Measurements from ENCODE around the gene DRD1.

The DRD1 gene

DNA sequence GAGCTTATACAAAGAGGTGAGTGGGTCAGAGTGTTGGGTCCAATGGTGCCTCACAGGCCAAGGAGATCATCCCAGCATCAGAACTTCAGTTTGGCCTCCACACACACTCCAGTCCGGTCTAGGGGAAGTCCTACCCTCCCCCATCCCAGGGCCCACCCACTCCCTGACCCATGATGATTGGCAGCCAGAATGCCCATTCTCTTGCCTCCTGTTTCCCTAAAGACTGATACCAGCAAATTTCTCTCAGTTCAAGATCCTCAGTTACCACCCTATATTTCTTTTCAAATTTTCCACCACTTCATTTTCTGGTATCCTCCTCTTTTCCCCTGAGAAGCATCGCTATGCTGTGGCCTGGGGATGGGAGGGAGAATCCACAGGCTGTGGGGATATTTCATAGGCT, 21.9 kb downstream of the DRD1 start:
- no peak for ATAC-seq
- TF ChIP-seq, protein P1, sequence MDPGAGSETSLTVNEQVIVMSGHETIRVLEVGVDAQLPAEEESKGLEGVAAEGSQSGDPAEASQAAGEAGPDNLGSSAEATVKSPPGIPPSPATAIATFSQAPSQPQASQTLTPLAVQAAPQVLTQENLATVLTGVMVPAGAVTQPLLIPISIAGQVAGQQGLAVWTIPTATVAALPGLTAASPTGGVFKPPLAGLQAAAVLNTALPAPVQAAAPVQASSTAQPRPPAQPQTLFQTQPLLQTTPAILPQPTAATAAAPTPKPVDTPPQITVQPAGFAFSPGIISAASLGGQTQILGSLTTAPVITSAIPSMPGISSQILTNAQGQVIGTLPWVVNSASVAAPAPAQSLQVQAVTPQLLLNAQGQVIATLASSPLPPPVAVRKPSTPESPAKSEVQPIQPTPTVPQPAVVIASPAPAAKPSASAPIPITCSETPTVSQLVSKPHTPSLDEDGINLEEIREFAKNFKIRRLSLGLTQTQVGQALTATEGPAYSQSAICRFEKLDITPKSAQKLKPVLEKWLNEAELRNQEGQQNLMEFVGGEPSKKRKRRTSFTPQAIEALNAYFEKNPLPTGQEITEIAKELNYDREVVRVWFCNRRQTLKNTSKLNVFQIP (CRISPR knock-in tag; IDR thresholded peaks at IDR 0.05; ENCODE audit: borderline replicate concordance, low read depth), result no peak
- no peak for TF ChIP-seq GLIS3 (CRISPR knock-in tag; IDR thresholded peaks at IDR 0.05)
- no peak for TF ChIP-seq ZNF8 (CRISPR knock-in tag; IDR thresholded peaks at IDR 0.05)
- TF ChIP-seq PPARA (CRISPR knock-in tag; IDR thresholded peaks at IDR 0.05; ENCODE audit: borderline replicate concordance), result no peak
- TF ChIP-seq ISL1 (CRISPR knock-in tag; IDR thresholded peaks at IDR 0.05), result no peak
- no peak for TF ChIP-seq SNAI2 (CRISPR knock-in tag; IDR thresholded peaks at IDR 0.05)
- TF ChIP-seq, protein P2, sequence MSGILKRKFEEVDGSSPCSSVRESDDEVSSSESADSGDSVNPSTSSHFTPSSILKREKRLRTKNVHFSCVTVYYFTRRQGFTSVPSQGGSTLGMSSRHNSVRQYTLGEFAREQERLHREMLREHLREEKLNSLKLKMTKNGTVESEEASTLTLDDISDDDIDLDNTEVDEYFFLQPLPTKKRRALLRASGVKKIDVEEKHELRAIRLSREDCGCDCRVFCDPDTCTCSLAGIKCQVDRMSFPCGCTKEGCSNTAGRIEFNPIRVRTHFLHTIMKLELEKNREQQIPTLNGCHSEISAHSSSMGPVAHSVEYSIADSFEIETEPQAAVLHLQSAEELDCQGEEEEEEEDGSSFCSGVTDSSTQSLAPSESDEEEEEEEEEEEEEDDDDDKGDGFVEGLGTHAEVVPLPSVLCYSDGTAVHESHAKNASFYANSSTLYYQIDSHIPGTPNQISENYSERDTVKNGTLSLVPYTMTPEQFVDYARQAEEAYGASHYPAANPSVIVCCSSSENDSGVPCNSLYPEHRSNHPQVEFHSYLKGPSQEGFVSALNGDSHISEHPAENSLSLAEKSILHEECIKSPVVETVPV (CRISPR knock-in tag; IDR thresholded peaks at IDR 0.05), result no peak
- TF ChIP-seq ZC3H10 (CRISPR knock-in tag; IDR thresholded peaks at IDR 0.05), result no peak
- no peak for TF ChIP-seq RARB (CRISPR knock-in tag; IDR thresholded peaks at IDR 0.05)
- no peak for TF ChIP-seq TOX (CRISPR knock-in tag; IDR thresholded peaks at IDR 0.05; ENCODE audit: borderline replicate concordance)
- TF ChIP-seq ZFP30 (CRISPR knock-in tag; IDR thresholded peaks at IDR 0.05), result no peak
- no peak for TF ChIP-seq ZNF70 (CRISPR knock-in tag; IDR thresholded peaks at IDR 0.05)
- no peak for TF ChIP-seq OSR1 (CRISPR knock-in tag; IDR thresholded peaks at IDR 0.05)
- no peak for TF ChIP-seq ARNTL (CRISPR knock-in tag; IDR thresholded peaks at IDR 0.05; ENCODE audit: borderline replicate concordance, low read depth)
- TF ChIP-seq TCF4 (CRISPR knock-in tag; IDR thresholded peaks at IDR 0.05; ENCODE audit: borderline replicate concordance), result no peak

GRCh38 chr5:175420383-175420782, 23.6 kb downstream of the DRD1 start:
- no peak for ATAC-seq
- TF ChIP-seq ZNF8 (CRISPR knock-in tag; IDR thresholded peaks at IDR 0.05), result no peak

DNA sequence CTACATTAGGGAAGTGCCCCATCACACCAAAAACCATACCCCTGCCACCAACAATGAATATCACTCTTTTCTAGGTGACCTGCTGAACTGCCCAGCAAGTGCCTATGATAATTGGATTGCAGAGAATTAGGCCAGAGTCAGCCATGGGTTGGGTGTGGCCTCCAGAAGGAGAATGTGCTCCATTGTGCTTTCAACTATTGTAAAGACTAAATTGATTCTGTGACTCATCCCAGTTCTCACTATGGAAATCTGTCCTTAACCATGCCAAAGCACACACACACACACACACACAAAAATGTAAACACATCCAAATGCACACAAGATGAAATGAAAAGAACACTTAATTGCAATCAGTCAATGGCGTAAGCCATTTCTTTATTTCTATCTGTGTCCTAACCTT, 25.7 kb downstream of the DRD1 start:
- no peak for TF ChIP-seq ZFP3 (CRISPR knock-in tag; IDR thresholded peaks at IDR 0.05)
- no peak for TF ChIP-seq TSHZ2 (CRISPR knock-in tag; IDR thresholded peaks at IDR 0.05)
- TF ChIP-seq, protein P1 (CRISPR knock-in tag; IDR thresholded peaks at IDR 0.05; ENCODE audit: borderline replicate concordance, low read depth), result no peak
- TF ChIP-seq, protein P2 (CRISPR knock-in tag; IDR thresholded peaks at IDR 0.05), result no peak
- TF ChIP-seq OSR1 (CRISPR knock-in tag; IDR thresholded peaks at IDR 0.05), result no peak
- no peak for TF ChIP-seq ESRRG (CRISPR knock-in tag; IDR thresholded peaks at IDR 0.05)
- no peak for TF ChIP-seq ARNTL (CRISPR knock-in tag; IDR thresholded peaks at IDR 0.05; ENCODE audit: borderline replicate concordance, low read depth)
- no peak for ATAC-seq

DNA sequence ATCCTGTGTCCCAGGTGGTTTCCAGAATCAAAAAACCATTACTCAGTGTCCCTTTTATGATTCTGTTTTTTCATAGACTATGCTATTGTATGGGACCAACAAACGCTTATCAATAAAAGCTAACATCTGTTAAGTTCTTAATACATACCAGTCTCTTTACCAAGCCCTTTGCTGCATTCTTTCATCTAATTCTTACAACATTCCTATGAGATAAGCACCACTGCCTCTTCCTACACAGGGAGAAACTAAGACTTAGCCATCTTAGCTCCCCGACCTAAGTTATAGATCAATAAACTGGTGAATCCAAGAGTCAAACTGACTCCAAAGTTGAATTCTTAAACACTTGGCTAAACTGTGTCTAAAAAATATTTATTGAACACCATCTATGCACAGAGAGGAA, 26.6 kb downstream of the DRD1 start:
- TF ChIP-seq ISL1 (CRISPR knock-in tag; IDR thresholded peaks at IDR 0.05), result no peak
- no peak for TF ChIP-seq ESRRG (CRISPR knock-in tag; IDR thresholded peaks at IDR 0.05)
- no peak for TF ChIP-seq TOX (CRISPR knock-in tag; IDR thresholded peaks at IDR 0.05; ENCODE audit: borderline replicate concordance)
- TF ChIP-seq, protein P3, sequence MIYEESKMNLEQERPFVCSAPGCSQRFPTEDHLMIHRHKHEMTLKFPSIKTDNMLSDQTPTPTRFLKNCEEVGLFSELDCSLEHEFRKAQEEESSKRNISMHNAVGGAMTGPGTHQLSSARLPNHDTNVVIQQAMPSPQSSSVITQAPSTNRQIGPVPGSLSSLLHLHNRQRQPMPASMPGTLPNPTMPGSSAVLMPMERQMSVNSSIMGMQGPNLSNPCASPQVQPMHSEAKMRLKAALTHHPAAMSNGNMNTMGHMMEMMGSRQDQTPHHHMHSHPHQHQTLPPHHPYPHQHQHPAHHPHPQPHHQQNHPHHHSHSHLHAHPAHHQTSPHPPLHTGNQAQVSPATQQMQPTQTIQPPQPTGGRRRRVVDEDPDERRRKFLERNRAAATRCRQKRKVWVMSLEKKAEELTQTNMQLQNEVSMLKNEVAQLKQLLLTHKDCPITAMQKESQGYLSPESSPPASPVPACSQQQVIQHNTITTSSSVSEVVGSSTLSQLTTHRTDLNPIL (CRISPR knock-in tag; IDR thresholded peaks at IDR 0.05; ENCODE audit: low read depth), result no peak
- no peak for TF ChIP-seq BACH2 (CRISPR knock-in tag; IDR thresholded peaks at IDR 0.05; ENCODE audit: borderline replicate concordance)
- TF ChIP-seq SNAI2 (CRISPR knock-in tag; IDR thresholded peaks at IDR 0.05), result no peak
- no peak for TF ChIP-seq OSR1 (CRISPR knock-in tag; IDR thresholded peaks at IDR 0.05)
- TF ChIP-seq RARB (CRISPR knock-in tag; IDR thresholded peaks at IDR 0.05), result no peak
- no peak for TF ChIP-seq ZNF70 (CRISPR knock-in tag; IDR thresholded peaks at IDR 0.05)
- ATAC-seq, result no peak
